C4-2B (cell line): ENCODE measurements around the gene PRIMA1.

ENCODE experiments used
- ZFX ChIP-seq: fragments of 450-650 bp; IDR thresholded peaks from 2 replicates; pipeline ENCODE4 v1.6.1; 2017
- TF ChIP-seq, protein P1 (sequence below): fragments of 450-650 bp; conservative IDR thresholded peaks from 2 replicates; pipeline ENCODE4 v1.5.1; 2017; ENCODE audit warnings: mild to moderate bottlenecking

DNA sequence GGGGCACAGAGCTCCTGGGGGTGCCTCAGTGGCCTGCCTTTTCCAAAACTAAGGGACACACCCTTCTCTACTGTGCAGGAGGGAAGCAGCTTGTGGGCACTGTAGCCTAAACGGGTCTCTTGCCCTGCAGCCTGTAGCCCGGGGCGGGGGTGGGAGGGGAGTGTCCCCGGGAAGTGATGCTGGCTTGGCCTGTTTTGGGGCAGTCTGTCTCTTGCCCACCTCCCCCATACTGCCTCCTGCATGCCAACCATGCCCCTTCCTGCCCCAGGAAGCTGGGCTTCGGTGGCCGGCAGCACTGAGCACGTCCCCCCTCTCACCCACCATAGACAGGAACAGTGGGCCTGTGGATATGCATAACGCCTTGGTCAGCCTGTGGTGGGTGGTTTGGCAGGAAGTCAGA lies 43.4 kb downstream of the PRIMA1 start:
- TF ChIP-seq, protein P1, sequence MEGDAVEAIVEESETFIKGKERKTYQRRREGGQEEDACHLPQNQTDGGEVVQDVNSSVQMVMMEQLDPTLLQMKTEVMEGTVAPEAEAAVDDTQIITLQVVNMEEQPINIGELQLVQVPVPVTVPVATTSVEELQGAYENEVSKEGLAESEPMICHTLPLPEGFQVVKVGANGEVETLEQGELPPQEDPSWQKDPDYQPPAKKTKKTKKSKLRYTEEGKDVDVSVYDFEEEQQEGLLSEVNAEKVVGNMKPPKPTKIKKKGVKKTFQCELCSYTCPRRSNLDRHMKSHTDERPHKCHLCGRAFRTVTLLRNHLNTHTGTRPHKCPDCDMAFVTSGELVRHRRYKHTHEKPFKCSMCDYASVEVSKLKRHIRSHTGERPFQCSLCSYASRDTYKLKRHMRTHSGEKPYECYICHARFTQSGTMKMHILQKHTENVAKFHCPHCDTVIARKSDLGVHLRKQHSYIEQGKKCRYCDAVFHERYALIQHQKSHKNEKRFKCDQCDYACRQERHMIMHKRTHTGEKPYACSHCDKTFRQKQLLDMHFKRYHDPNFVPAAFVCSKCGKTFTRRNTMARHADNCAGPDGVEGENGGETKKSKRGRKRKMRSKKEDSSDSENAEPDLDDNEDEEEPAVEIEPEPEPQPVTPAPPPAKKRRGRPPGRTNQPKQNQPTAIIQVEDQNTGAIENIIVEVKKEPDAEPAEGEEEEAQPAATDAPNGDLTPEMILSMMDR = no peak
- TF ChIP-seq ZFX = no peak
